HL-60/S4 treated with phorbol 12-myristate 13-acetate at 8.2 ng/mL for 4 days and 3 days (cell line): ENCODE data around the gene WASF2.
"Not testable (repeated sequence)": the region's sequence is repeated elsewhere in the genome, so short reads cannot be mapped to it uniquely, and the experiment has no call there.

Experiments
- in situ Hi-C: fragments of 300-500 bp; cut with MboI; formaldehyde crosslinking; loops from 2 replicates; pipeline ENCODE4 v1.15.0; 2022; ENCODE audit warnings: low sequenced_read_pairs

WASF2 gene

GRCh38 chr1:27521861-27522431 lies 32.0 kb upstream of the WASF2 start:
- in situ Hi-C loops, result no loop called here

DNA sequence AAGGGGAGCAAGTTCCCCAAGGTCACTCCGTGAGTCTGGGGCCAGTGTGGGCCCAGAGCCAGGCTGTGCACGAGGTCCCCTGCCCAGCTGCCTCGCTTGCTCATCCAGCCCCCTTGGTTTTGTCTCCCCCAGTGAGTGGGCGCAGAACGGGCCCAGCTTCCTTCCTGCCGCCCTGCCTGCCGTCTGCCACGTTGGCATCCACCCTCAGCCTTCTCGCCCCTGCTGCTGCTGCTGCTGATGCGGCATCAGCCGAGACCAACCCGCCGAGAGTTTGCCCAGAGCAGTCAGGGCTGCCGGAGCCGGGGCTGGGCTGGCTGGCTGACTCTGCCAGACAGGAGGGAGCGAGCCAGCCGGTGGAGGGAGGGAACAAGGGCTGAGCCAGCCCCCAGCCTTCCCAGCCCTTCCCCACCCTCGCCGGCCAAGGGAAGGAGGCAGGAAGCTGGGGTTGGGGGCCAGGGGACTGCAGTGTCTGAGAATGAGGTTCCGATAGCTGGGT lies 31.4 kb upstream of the WASF2 start:
- in situ Hi-C loops, result no loop called here

GRCh38 chr1:27520651-27521050 lies 30.7 kb upstream of the WASF2 start:
- in situ Hi-C loops, result no loop called here

GRCh38 chr1:27519331-27520258 lies 29.6 kb upstream of the WASF2 start:
- in situ Hi-C loops, result no loop called here

GRCh38 chr1:27518808-27519207 lies 28.8 kb upstream of the WASF2 start:
- in situ Hi-C loops, result no loop called here

- in situ Hi-C loops, result no loop called here
Measured at GRCh38 chr1:27517907-27518718, 28.1 kb upstream of the WASF2 start.

DNA sequence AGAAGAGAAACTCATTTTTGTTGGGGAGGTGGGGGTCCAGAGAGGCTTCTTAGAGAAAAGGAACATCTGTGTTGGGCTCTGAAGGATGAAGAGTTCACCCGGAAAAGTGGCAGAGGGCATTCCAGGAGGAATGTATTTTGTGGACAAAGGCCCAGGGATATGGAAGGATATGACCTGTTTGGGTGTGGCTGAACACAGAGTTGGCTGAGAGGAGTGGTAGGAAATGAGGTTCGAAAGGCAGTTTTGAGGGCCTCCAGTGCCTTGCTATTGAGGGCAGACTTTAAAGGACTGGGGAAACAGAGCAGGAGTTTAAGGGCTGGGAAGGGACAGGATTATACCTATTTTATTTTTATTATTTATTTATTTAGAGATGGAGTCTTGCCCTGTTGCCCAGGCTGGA lies 27.3 kb upstream of the WASF2 start:
- in situ Hi-C loops, result no loop called here

- in situ Hi-C loops, result no loop called here
Measured at GRCh38 chr1:27515626-27516025, 25.7 kb upstream of the WASF2 start.

GRCh38 chr1:27513958-27514357 lies 24.0 kb upstream of the WASF2 start:
- in situ Hi-C loops, result no loop called here

DNA sequence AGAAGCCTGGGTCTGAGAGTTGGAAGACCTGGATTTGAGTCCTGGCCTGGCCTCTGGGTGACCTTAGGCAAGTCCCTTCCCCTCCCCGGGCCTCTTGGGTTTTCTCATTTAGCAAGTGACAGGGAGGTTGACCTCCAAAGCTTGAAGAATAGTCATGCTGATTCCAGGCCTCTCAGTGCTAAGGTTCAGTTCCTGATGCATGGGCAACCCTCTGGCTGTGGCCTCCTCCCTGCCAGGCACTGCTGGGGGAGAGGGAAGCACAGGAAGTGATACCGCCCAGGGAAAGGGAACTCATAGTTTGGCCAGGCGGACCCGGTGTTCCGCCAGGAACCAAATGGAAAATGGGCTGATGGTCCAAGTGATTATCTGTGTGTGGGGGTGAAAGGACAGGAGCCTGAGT lies 23.6 kb upstream of the WASF2 start:
- in situ Hi-C loops, result no loop called here

GRCh38 chr1:27509127-27510080 lies 19.4 kb upstream of the WASF2 start:
- in situ Hi-C loops, result no loop called here

- in situ Hi-C loops, result no loop called here
Measured at GRCh38 chr1:27507960-27508665, 18.1 kb upstream of the WASF2 start.

GRCh38 chr1:27506703-27507102 lies 16.7 kb upstream of the WASF2 start:
- in situ Hi-C loops, result no loop called here

GRCh38 chr1:27505420-27505680 lies 15.4 kb upstream of the WASF2 start:
- in situ Hi-C loops, result no loop called here

DNA sequence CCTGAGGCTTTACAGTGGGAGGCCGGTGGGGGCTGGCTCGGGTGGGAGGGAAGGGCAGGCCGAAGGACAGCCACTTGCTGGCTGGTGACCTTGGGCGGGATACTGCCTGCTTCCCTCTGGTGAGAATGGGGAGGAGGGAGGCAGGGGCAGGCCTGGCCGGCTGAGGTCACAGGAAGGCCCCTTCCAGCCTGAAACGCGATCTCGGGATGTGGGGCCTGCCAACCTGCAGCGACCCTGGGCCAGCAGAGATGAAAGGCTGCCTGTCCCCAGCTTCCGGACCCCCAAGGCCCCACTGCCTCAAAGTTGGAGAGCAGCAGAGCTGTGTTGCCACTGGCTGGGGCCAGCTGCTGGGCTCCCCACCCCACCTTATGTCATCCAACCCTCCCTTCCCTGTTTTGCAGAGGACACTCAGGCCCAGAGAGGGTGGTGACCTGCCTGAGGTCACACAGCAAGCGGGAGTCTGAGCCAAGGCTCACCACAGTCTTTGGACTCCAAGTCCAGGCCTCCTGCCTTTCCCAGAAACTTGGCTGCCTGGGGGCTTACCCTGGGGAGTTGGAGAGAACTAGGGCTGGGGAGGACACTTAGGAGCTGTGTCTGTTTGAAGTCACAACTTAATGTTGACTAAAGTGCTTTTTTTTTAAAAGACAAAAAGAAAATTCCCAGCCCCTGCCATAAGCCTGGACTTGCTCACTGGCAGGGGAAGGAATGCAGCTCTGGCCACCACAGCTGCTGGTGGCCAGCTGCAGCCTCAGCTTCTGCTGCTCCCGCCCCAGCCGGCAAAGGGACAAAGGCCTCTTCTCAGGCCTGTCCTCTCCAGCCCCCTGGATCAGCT lies 14.8 kb upstream of the WASF2 start:
- in situ Hi-C loops, result no loop called here

DNA sequence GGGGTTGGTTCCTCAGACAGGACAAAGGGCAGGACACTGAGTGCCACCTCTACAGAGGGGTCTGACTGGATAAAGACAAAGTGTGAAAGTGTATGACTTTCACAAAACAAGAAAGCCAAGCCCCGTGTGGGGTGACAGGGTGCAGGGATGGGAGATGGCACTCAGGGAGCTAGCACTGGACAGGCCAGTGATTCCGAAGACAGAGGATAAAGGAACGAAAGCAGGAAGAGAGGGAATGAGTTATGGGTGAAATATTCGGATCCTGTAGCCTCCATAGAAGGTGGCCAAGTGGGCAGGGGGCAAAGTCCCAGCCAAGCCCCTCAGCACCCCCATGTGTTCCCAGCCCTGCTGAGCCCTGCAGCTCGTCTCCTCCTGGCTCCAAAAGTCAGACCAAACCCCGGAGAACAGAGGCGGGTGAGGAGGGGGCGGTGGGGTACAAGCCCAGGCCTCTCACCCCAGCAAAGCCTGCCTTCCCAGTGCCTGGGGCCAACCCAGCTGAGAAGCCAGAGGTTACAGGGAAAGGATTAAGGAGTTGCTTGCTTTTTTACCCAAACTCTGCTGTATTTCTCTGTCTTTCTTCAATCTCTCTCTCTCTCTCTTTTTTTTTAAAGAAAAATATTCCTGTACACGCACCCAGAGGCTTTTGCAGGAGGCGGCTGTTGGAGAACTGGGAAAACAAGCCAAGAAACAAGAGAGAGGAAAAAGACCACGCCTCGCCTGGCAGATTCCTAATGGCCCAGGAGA lies 14.0 kb upstream of the WASF2 start:
- in situ Hi-C loops, result no loop called here

DNA sequence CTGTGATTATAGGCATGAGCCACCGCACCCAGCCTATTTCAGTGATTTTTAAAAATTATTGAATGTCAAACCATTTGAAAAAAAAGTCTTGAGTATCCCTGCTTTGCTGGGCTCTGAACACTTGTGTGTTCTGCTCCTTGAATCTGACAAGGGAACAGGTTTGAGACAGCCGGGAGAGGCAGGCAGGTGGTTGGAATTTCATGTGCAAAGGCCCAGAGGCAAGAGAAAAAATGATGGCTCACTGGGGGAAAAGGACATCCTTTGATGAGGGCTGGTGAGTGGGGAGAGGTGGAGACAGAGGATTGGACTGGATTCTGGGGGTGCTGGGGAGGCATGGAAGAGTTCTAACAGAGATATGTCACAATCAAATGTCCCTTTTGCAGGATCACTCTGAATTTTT lies 13.1 kb upstream of the WASF2 start:
- in situ Hi-C loops, result no loop called here

DNA sequence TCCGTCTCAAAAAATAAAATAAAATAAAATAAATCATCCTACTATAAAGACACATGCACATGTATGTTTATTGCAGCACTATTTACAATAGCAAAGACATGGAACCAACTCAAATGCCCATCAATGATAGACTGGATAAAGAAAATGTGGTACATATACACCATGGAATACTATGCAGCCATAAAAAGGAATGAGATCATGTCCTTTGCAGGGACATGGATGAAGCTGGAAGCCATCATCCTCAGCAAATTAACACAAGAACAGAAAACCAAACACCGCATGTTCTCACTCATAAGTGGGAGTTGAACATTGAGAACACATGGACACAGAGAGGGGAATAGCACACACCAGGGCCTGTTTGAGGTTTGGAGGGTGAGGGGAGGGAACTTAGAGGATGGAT lies 11.2 kb upstream of the WASF2 start:
- in situ Hi-C loops, result not testable (repeated sequence)
